GM21423 (cell line): ENCODE measurements around the gene ATXN10.
"Not testable (repeated sequence)": the region's sequence is repeated elsewhere in the genome, so short reads cannot be mapped to it uniquely, and the experiment has no call there.

ENCODE experiments used
- ATAC-seq: cut with Tn5 transposase; IDR thresholded peaks from one replicate; pipeline ENCODE4 v1.9.1; 2021; ENCODE audit warnings: mild to moderate bottlenecking, moderate library complexity; ENCODE audit not compliant: unreplicated experiment

The ATXN10 gene

GRCh38 chr22:45642986-45643385, 28.6 kb upstream of the ATXN10 start:
- no peak for ATAC-seq

DNA sequence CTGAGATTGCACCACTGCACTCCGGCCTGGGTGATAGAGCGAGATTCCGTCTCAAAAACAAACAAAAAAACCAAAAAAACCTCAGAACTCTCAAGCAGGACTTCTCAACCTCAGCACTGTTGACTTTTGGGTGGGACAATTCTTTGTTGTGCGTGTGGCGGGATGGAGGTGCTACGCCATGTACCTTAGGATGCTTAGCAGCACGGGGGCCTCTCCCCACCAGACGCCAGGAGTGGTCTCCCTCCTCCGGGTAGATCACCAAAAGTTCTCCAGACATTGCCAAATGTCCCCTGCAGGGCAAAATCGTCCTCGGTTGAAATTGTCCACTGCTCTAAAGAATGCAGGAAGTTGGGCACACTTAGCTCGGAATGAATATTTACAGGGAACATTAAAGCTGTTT, 26.9 kb upstream of the ATXN10 start:
- ATAC-seq: no peak

- ATAC-seq: no peak
Measured at GRCh38 chr22:45645150-45645525, 26.5 kb upstream of the ATXN10 start.

DNA sequence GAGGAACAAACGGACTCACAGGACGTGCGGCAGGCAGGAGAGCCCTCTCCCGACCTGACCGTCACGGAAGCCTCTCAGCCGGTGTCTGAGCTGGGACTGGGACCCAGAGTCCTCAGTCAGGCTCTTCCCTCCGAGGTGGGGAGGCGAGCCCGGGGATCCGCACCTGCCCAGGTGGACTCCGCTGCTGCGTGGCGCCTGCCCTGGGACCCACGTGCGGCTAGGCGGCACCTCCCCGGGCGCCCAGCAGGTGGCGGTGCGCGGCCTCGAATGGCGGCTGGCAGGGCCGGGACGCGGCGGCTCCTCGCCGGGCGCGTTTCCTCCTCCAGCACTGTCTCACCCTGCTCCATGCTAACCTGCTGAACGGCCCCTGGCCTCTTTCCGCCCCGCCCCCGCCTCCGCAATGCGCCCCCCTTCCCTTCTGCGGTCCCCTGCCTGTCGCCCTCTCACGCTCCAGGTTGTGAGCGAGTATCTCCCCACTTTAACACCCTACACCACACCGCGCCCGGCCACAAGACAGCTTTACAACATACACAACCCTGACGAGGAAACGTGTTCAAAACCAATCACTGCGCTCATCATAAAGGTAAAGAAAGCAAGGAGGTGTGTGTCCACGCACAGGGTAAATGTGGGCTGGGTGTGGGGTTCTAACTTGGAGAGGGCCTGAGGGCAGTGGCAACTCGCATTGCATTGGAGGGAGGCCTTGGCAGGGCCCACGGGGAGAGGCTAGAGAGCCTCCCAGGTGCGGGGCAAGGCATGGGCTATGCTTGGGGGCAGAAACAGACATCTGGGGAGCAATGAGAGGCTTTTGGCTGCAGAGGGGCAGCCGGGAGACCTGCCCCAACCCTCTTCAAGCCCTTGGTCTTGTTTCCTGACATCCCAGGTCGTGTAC, 25.9 kb upstream of the ATXN10 start:
- ATAC-seq: peak; percentile 58

- no peak for ATAC-seq
Measured at GRCh38 chr22:45647532-45648225, 24.0 kb upstream of the ATXN10 start.

GRCh38 chr22:45648301-45649117, 23.1 kb upstream of the ATXN10 start:
- ATAC-seq: no peak

- no peak for ATAC-seq
Measured at GRCh38 chr22:45649809-45650208, 21.8 kb upstream of the ATXN10 start.

- no peak for ATAC-seq
Measured at GRCh38 chr22:45650721-45651120, 20.9 kb upstream of the ATXN10 start.

DNA sequence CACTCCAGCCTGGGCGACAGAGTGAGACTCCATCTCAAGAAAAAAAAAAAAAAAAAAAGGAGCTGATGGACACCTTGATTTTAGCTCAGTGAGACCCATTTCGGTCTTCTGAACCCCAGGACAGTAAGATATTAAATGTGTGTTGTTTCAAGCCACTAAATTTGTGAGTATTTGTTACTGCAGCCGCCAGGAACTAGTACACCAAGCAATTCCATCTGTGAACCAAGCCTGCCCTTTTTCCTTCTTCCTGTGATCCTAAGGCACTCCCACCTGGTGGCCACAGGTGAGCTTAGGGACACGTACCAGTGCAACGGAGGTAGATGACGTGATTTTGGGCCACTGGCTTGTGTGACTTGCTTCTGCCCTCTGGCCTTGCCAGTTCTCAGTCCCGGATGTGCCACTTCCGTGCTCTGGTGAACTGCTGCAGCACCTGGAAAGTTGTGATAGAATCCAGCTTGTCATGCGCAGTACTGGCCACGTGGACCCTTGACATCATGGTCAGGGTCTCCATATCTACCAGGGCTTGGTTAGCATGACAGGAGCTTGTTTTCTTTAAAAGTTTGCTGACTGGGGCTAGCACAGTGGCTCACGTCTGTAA, 19.6 kb upstream of the ATXN10 start:
- ATAC-seq: no peak

GRCh38 chr22:45656577-45656976, 15.1 kb upstream of the ATXN10 start:
- no peak for ATAC-seq

GRCh38 chr22:45657701-45658100, 13.9 kb upstream of the ATXN10 start:
- no peak for ATAC-seq

DNA sequence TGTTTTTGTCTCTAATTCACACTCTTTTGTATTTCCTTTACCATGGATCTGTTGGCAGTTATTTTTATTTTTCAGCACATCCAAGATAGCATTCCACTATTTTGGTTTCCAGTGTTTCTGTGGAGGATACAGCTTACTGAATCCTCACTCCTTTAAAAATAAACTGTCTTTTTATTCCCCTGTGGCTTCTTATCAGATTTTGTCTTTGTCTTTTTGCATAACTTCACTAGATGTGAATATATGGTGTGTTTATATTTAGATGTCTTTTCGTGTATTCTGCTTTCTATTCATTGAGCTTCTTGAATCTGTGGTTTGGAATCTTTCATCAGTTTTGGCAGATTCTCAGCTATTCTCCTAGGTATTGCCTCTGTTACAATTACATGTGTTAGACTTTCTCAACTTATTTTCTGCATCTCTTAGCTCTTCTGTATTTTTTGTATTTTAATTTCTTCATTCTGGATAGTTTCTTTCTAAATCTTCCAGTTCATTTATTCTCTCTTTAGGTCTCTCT, 7.4 kb upstream of the ATXN10 start:
- no peak for ATAC-seq

GRCh38 chr22:45667486-45667885, 4.1 kb upstream of the ATXN10 start:
- ATAC-seq: no peak

- ATAC-seq: not testable (repeated sequence)
Measured at GRCh38 chr22:45670363-45670762, 1.3 kb upstream of the ATXN10 start.

GRCh38 chr22:45670981-45671782, 452 bp upstream of the ATXN10 start:
- ATAC-seq: no peak

- ATAC-seq: no peak
Measured at GRCh38 chr22:45672564-45673481, 1.2 kb downstream of the ATXN10 start.

DNA sequence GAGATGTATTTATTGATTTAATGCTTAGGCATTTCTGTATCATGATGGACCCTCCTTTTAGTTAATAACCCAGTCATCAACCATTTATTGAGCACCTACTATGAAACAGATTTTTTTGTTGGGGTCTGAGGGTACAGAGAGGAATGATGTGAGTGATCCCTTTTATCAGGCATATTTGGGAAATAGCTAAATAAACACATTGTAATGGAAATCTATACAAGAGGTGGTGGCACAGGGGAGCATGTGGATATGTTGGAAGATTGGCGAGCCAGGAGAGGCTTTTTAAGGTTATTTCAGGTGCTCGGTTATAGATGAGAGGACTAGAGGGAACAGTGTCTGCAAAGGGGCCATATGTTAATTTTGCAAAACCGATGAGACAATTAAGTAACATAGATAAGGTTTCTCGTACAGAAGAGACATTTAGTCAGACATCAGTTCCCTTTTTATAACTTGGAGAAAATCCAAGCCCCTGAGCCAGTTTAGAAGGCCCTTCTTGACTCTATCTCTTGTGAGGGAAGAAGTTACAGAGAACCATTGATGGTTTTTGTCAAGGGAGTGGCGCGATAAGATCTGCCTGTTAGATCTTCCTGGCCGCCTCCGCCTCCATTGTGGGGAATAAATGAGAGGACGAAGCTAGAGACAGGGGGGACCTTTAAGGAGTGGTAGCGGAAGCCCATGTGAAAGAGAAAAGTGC, 2.0 kb downstream of the ATXN10 start:
- no peak for ATAC-seq

- ATAC-seq: no peak
Measured at GRCh38 chr22:45676024-45676423, 4.4 kb downstream of the ATXN10 start.
